ENCODE data around the gene CYLD. TPM values are rescaled to one million over a fixed set of nuclear protein-coding genes. Genes with fewer than 3 reads are reported as not detected.
A peak's percentile ranks its signal among the peaks of the same experiment; 100 is the strongest.

The CYLD gene
- total RNA-seq, 1 donor from 2014 or later, result 27.8 TPM

- DNase-seq (ENCODE audit: extremely low spot score, unreplicated experiment), result peak; percentile 66
- no peak overlapping the region for H3K27ac Mint-ChIP-seq (ENCODE audit: unreplicated experiment)
- H3K4me3 Mint-ChIP-seq (ENCODE audit: unreplicated experiment), result no peak overlapping the region
- H3K36me3 Mint-ChIP-seq (ENCODE audit: unreplicated experiment), result no peaks in the 10 kb centered on the region
- TF ChIP-seq, protein P1, sequence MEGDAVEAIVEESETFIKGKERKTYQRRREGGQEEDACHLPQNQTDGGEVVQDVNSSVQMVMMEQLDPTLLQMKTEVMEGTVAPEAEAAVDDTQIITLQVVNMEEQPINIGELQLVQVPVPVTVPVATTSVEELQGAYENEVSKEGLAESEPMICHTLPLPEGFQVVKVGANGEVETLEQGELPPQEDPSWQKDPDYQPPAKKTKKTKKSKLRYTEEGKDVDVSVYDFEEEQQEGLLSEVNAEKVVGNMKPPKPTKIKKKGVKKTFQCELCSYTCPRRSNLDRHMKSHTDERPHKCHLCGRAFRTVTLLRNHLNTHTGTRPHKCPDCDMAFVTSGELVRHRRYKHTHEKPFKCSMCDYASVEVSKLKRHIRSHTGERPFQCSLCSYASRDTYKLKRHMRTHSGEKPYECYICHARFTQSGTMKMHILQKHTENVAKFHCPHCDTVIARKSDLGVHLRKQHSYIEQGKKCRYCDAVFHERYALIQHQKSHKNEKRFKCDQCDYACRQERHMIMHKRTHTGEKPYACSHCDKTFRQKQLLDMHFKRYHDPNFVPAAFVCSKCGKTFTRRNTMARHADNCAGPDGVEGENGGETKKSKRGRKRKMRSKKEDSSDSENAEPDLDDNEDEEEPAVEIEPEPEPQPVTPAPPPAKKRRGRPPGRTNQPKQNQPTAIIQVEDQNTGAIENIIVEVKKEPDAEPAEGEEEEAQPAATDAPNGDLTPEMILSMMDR (IDR thresholded peaks at IDR 0.05), result no peak
- H3K27me3 Mint-ChIP-seq (ENCODE audit: unreplicated experiment), result peaks cover 12% of the 10 kb centered on the region
- H3K9me3 Mint-ChIP-seq (ENCODE audit: unreplicated experiment), result no peaks in the 10 kb centered on the region
- H3K4me1 Mint-ChIP-seq (ENCODE audit: unreplicated experiment), result no peaks in the 10 kb centered on the region
These were observed 72.7 kb downstream of the CYLD start for GRCh38 chr16:50814541-50814940.

DNA sequence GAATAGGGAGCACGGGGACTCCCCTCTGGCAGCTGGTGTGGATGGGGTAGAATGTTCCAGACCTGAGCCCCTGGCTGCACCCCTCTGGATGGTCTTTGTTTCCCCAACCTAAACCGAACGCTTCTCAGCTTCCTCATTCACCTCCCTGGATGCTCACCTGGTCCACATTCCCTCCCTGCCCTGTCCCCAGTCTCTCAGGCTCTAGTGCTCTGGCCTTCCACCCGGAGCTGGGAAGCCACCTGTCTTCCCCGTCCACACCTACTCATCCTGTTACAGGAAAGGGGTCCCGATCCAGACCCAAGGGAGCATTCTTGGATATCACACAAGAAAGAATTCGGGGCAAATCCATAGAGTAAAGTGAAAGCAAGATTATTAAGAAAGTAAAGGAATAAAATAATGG lies 73.5 kb downstream of the CYLD start:
- Mint-ChIP-seq H3K27ac (ENCODE audit: unreplicated experiment) (no peak overlapping the region), H3K4me1 (ENCODE audit: unreplicated experiment) (no peaks in the 10 kb centered on the region), H3K36me3 (ENCODE audit: unreplicated experiment) (no peaks in the 10 kb centered on the region), H3K9me3 (ENCODE audit: unreplicated experiment) (no peaks in the 10 kb centered on the region), H3K4me3 (ENCODE audit: unreplicated experiment) (no peak overlapping the region), H3K27me3 (ENCODE audit: unreplicated experiment) (peaks cover 12% of the 10 kb centered on the region)
- TF ChIP-seq, protein P1 (IDR thresholded peaks at IDR 0.05), result no peak
- peak; percentile 69 for DNase-seq (ENCODE audit: extremely low spot score, unreplicated experiment)

DNA sequence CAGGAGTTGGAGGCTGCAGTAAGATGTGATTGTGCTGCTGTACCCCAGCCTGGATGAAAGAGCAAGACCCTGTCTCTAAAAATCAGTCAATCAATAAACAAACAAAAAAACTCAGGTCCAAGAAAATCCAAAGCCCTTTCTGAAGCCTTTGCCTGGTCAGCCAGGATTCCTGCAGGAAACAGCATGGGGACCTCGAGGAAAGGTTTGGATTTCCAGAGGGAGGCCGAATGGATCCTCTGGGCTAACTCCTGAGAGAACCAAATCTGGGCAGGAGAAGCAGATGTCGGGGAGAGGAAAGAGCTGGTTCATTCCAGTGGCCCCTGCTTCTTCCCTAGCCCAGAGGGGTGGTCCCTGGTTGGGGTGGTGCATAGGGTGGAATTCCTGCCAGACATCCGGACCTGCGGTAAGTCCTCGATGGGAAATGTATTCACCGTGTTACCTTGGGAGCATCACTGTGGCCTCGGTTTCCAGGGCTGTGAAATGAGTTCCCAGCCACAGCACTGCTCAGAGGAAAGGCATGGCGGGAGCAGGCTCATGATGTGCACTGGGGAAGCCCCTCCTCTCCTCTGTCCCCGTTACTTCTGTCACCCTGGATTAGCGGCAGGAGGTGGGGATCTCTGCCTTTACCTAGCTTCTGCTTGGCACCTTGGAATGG lies 75.1 kb downstream of the CYLD start:
- Mint-ChIP-seq H3K4me3 (ENCODE audit: unreplicated experiment) (no peak overlapping the region), H3K27me3 (ENCODE audit: unreplicated experiment) (peaks cover 5% of the 10 kb centered on the region), H3K4me1 (ENCODE audit: unreplicated experiment) (no peaks in the 10 kb centered on the region), H3K9me3 (ENCODE audit: unreplicated experiment) (no peaks in the 10 kb centered on the region), H3K36me3 (ENCODE audit: unreplicated experiment) (no peaks in the 10 kb centered on the region), H3K27ac (ENCODE audit: unreplicated experiment) (no peak overlapping the region)
- TF ChIP-seq, protein P1 (IDR thresholded peaks at IDR 0.05), result no peak
- peak; percentile 68 for DNase-seq (ENCODE audit: extremely low spot score, unreplicated experiment)

GRCh38 chr16:50818380-50818779 lies 76.5 kb downstream of the CYLD start:
- Mint-ChIP-seq H3K36me3 (ENCODE audit: unreplicated experiment) (no peaks in the 10 kb centered on the region), H3K4me3 (ENCODE audit: unreplicated experiment) (no peak overlapping the region), H3K9me3 (ENCODE audit: unreplicated experiment) (no peaks in the 10 kb centered on the region), H3K27me3 (ENCODE audit: unreplicated experiment) (peaks cover 3% of the 10 kb centered on the region), H3K4me1 (ENCODE audit: unreplicated experiment) (no peaks in the 10 kb centered on the region), H3K27ac (ENCODE audit: unreplicated experiment) (no peak overlapping the region)
- TF ChIP-seq, protein P1 (IDR thresholded peaks at IDR 0.05), result no peak
- DNase-seq (ENCODE audit: extremely low spot score, unreplicated experiment), result no peak

GRCh38 chr16:50819706-50820105 lies 77.8 kb downstream of the CYLD start:
- no peak overlapping the region for H3K4me3 Mint-ChIP-seq (ENCODE audit: unreplicated experiment)
- no peaks in the 10 kb centered on the region for H3K36me3 Mint-ChIP-seq (ENCODE audit: unreplicated experiment)
- peaks cover 3% of the 10 kb centered on the region for H3K27me3 Mint-ChIP-seq (ENCODE audit: unreplicated experiment)
- TF ChIP-seq, protein P1 (IDR thresholded peaks at IDR 0.05), result no peak
- peak; percentile 54 for DNase-seq (ENCODE audit: extremely low spot score, unreplicated experiment)
- H3K4me1 Mint-ChIP-seq (ENCODE audit: unreplicated experiment), result no peaks in the 10 kb centered on the region
- no peak overlapping the region for H3K27ac Mint-ChIP-seq (ENCODE audit: unreplicated experiment)
- no peaks in the 10 kb centered on the region for H3K9me3 Mint-ChIP-seq (ENCODE audit: unreplicated experiment)

Data from osteocyte (in vitro differentiated cells).